Skin of body (tissue), 2 donors: ENCODE results near the gene AKAP13. TPM values are rescaled to one million over a fixed set of nuclear protein-coding genes. Genes with fewer than 3 reads are reported as not detected.

Experiments
- DNase-seq: peaks from one replicate; lab custom pipeline; 2025; lab: John Stamatoyannopoulos, UW
- total RNA-seq: library from RNA; depleted of rRNA; stranded (reverse); fragments of >200 nt; gene quantifications from one replicate; pipeline ENCODE4 v1.2.3, GENCODE V29; 2014

Gene AKAP13
- total RNA-seq, 1 donor from 2014 or later = 160 TPM

DNA sequence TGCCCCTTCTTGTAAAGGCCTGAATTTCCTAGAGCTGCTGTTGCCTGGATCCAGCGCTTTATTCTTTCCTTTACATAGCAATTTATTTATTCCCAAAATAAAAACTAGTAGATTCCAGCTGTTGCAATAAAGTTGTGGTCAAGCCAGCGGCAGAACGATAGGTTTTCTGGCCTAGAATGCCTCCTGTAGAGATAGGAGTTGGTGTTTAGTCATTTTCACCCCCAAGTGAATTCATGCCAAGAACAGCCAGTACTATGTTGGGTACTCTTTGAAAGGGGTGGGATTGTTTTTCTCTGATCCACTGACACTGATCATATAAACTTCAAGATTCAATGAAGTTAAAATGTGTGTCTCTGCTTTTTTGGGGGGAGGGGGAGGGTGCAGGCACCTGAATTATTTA lies 344.6 kb downstream of the AKAP13 start:
- no peak for DNase-seq

DNA sequence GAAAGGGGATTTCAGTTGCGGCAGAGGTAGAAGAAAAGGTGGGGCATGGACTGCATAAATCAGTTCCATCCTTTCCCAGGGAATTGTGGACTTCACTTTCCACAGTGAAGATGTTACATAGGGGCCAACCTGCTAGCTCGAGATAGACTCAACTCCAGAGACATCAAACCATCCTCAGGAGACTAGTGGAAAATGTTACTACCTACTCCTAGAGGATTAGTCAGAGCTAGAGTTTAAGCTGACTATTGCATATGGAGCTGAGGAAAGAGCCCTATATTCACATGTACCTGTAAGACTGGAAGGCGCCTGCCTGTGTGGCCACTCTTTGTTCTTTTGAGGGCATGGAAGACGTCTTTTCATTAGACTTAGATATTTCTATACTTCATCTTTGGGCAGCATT lies 345.2 kb downstream of the AKAP13 start:
- DNase-seq = no peak

DNA sequence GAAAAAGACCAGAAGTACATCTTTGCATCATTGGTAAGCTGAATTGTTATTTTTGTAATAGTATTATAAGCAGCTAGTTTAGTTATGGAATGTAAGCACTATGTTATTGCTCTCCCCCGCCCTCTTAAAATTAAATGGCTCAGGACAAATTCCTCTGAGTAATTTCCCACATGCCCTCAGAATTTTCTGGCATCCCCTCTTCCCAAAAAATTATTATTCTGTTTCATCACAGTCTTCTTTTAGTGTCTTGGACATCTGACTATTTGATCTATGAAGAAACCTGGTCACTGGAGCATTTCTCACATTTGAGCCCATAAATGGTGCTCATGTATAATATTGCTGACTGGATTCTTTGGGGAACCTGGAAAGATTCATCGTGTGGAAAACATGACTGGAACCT lies 346.1 kb downstream of the AKAP13 start:
- DNase-seq = no peak

DNA sequence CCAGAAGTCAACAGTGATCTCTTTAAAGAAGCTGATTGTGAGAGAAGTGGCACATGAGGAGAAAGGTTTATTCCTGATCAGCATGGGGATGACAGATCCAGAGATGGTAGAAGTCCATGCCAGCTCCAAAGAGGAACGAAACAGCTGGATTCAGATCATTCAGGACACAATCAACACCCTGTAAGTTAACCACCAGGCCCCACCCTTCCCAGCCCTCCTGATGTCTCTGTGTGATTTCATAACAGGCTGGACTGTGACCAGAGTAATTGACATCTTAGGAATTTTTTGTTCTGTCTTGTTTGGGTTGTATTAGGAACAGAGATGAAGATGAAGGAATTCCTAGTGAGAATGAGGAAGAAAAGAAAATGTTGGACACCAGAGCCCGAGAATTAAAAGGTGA lies 346.7 kb downstream of the AKAP13 start:
- no peak for DNase-seq

DNA sequence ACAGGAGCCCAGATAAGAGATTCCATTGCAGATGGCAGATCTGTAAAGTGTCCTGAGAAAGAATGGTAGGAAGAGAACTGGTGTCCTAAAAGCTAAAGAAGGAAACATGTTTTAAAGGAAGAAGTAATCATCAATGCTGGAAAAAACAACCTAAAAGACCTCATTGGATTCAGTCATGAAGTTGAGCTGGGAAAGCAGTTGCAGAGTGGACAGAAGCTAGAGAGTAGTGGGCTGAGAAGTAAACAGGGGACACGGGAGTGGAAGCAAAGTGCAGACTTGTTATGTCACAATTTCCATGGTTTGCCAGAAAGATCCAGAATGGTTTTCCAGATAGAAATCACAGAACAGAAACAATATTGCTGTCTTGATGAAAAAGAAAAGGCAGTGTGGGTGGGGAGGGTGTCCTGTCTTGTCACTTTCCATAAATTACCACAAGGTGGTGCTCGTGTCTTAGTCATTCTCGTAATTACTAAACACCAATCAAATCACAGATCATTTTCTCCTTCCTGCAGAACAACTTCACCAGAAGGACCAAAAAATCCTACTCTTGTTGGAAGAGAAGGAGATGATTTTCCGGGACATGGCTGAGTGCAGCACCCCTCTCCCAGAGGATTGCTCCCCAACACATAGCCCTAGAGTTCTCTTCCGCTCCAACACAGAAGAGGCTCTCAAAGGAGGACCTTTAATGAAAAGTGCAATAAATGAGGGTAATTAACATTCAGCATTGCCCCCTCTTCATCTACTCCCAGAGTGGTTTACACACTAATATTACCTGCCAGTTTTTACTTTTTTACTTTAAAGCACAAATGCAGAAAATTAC lies 349.8 kb downstream of the AKAP13 start:
- DNase-seq = peak; percentile 74

DNA sequence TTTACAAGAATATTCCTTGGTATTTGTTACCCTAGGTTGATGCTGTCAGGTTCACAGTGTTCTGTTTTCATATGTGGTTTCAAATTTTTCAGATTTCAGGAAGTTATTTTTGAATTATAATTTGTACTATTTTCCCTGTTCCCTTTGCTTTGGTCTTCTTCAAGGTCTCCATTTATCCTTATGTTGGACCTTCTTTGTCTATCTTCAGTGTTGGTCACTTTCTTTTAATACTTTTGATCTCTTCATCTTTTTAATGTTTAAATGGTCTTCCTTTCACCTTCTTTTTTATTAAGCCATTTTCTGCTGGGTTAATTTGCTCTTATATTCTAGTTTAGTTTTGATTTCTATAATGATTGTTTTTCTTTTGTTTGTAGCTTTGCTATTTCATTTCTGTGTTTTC lies 353.0 kb downstream of the AKAP13 start:
- DNase-seq = no peak

DNA sequence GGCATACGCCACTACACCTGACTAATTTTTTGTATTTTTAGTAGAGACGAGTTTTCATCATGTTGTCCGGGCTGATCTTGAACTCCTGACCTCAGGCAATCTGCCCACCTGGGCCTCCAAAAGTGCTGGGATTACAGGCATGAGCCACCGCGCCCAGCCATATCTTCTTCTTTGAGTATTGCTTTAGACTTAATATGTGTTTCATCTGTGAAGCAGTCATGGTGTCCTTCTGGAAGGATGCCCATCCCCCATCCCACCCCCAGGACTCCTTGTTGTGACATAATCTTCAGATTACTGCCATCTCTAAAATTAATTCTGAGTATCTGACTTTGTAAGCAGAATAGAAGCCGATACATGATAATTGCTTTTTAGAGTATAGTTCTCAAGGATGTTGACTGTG lies 356.7 kb downstream of the AKAP13 start:
- DNase-seq = no peak

DNA sequence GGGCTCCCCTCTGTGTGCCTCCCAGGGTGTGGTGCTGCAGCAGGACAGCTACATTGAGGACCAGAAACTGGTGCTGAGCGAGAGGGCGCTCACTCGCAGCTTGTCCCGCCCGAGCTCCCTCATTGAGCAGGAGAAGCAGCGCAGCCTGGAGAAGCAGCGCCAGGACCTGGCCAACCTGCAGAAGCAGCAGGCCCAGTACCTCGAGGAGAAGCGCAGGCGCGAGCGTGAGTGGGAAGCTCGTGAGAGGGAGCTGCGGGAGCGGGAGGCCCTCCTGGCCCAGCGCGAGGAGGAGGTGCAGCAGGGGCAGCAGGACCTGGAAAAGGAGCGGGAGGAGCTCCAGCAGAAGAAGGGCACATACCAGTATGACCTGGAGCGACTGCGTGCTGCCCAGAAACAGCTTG lies 360.6 kb downstream of the AKAP13 start:
- DNase-seq = no peak

DNA sequence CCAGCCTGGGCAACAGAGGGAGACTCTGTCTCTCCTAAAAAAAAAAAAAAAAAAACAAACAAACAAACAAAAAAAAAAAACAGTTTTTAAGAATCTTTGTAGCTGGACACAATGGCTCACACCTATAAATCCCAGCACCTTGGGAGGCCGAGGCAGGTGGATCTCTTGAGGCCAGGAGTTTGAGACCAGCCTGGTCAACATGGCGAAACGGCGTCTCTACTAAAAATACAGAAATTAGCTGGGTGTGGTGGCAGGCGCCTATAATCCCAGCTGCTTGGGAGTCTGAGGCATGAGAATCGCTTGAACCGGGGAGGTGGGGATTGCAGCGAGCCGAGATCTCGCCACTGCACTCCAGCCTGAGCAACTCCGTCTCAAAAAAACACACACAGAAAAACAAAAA lies 361.3 kb downstream of the AKAP13 start:
- DNase-seq = no peak

DNA sequence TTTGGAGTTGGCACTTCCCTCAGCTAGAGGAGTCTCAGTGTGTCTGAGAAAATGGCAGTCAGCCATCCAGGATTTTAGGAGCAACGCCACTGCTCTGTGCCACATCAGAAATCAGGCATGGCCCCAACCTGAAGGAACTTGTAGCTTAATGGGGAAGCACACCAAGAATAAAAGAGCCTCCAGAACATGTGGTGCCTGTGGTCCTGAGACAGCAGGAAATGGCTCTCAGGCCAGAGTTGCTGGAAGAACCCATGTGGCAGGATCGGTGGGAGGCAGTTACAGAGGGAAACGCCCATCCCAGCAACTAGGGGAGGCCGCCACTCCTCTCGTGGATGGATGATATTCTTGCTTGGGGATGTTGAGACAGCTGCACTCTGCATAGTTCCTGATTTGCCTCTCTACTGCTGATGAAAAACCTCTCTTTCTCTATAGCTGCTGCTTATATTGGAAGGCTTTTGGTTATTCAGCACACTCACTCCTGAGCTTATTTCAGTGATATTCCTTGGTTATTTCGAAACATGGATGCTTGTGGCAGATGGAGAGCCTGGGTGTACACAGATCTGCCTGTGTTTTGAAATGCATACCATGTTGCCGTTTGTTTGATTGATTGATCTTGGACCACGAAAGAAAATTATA lies 361.9 kb downstream of the AKAP13 start:
- DNase-seq = no peak

DNA sequence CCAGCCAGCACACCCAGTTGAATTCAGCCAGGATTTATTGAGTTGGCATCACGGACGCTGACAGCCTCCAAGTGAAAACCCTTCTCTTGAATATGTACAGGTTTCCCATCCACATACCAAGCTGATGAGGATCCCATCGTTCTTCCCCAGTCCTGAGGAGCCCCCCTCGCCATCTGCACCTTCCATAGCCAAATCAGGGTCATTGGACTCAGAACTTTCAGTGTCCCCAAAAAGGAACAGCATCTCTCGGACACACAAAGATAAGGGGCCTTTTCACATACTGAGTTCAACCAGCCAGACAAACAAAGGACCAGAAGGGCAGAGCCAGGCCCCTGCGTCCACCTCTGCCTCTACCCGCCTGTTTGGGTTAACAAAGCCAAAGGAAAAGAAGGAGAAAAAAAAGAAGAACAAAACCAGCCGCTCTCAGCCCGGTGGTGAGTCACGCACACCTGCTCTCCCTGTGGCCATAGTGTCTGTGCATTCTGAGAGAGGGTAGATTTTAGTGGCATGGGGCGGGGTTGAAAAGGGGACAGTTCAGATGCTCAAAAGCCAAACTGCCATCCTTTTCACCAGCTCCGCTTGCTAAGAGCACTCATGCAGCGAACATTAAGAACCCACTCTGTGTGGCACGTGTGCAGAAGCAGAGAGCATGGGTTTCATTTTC lies 363.1 kb downstream of the AKAP13 start:
- DNase-seq = no peak

DNA sequence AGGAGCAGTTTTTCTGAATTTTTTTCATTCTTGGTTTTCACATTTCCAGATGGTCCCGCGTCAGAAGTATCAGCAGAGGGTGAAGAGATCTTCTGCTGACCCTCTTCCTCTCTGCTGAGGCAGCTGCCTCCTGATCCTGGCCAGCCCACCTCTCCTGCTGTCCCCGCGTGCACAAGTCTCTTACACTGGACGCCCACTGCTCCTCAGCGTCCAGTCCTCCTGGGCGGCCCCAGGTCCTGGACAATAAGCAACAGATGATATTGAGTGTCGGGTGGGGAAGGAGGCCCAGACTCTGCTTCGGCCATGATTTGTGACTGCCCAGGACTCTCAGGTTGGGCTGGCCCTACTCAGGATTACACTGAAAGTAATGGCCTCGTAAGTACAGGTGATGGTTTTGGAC lies 364.2 kb downstream of the AKAP13 start:
- DNase-seq = no peak

DNA sequence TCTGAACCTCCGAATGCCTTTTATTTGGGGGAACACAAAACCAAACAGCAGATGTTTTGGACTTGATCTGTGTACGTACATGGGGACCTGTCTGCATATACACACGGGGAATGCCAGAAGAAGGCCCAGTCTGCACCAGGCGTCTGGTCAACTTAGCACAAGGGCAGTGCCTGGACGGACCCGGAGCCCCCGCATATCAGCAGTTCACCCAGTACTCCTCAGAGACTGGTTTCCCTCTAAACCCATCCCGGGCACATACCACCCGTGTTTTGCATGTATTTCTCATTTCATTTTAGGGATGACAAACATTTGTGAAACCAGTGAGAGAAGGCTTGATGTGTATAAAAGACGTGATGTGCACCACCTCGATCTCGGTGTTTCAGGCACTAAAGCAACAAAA lies 364.6 kb downstream of the AKAP13 start:
- DNase-seq = no peak

DNA sequence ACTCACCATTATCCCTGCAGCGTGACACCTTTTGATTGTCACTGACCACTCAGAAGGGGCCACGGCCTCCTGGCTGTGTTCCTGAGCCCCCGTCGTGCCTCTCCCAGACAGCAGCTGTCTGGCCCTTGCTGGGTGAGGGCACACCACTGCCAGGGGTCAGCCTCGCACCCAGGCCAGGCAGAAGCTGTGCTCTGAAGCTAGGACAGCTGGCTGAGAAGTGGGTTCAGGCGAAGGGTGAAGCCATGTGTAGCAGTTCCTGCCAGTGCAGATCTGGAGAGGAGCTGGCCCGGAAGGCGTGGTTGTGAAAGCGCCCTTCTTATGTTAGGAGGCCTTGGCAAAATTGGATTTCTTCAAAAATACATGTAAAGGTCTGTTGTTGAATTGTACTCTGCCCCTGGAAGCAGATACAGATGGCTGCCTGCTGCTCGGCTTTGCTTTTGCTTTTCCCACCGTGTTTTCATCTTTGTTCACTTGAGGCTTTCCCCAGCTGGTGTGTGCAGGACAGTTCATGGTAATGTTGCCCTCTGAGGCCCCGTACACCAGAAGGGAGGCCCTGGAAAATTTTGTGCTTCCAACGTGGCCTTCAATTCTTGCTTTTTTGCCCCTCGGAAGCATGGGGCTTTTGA lies 365.2 kb downstream of the AKAP13 start:
- no peak for DNase-seq

DNA sequence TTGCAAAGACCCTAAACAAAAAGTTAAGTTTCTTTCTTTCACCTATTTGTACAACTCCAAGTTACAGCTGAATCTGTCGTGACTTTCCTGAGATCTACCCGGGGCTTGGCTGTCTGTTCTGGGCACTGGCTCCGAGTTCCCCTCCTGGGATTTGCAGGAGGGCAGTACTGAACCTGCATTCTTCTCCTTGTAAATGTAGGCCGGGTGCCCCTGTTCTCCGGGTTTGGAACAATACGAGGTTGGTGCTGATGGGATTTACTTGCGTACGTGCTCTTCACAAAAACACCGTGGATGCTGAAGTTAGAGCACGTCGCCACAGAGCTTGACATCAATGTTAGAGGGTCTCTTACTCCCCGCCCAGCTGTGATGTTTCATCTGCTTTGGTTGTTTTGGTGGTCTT lies 366.2 kb downstream of the AKAP13 start:
- no peak for DNase-seq

DNA sequence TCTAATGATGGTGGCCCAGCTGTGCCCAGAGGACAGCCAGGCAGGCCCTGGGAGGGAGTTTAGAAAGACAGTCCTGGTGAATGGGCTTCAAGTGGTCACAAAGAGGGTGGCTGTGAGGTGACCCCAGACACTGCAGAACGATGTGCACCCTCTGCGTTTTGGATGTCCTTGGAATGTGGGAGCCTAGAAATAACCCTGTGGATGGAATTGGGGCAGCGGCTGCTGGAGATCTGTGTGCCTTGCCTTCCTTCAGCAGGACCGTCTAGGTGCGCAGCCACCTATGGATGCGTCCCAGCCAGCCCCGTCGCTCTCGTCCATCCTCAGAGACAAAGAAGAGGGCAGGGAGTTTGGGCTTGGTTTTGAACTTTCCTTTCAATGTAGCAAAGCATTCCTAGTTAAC lies 367.8 kb downstream of the AKAP13 start:
- DNase-seq = no peak

DNA sequence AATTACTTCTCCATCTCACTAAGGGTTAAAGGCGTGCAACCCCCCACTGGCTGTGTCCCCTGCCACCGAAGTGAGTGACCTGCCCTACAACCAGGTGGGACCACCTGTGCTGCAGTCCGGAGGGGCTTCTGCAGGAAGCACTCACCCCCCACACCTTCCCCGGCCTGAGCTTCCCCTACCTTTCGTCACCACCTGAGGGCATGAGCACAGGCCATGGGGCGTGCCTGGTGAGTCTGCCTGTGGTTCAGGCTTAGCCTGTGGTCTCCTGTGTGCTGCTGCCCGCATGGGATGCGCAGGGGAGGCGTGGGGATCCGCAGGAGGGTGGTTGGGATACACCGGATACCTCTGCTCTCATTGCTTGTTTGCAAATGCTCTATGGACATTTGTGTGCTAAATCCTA lies 368.3 kb downstream of the AKAP13 start:
- DNase-seq = no peak

DNA sequence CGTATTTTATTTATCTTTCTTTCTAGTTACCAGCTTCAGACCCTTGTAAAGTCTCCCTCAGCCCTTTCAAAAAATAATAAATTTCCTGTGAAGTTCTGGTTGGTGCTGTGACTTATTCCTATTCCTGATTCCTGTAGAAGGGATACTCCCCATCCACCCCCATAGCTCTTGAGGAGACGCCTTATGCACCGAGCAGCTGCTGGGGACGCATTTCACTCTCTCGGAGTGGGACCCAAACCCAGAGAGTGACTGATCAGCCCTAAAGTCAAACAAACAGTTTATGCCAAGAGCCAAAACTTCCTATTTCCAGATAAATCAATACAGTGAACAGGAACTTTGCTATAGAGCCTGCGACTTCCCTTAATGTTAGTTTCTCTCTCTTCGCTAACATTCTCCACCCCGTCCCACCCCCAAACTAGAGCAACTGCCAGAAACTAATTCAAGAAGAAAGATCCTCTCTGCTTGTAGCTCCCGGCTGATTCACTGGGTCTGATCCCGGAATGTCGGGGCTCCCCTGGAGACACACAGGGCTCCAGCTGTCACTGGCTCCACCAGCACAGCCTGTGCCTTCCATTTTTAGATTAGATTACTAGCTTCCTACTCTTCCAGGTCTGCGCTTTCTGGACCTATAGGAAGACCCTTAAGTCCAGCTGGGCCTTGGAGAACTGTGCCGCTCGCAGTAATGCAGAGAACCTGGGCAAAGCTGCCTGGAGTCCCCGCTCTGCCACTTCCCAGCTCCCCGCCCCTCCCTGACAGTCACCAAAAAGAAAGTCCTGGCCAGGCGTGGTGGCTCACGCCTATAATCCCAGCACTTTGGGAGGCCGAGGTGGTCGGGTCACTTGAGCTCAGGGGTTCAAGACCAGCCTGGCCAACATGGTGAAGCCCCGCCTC lies 369.1 kb downstream of the AKAP13 start:
- peak; percentile 74 for DNase-seq

DNA sequence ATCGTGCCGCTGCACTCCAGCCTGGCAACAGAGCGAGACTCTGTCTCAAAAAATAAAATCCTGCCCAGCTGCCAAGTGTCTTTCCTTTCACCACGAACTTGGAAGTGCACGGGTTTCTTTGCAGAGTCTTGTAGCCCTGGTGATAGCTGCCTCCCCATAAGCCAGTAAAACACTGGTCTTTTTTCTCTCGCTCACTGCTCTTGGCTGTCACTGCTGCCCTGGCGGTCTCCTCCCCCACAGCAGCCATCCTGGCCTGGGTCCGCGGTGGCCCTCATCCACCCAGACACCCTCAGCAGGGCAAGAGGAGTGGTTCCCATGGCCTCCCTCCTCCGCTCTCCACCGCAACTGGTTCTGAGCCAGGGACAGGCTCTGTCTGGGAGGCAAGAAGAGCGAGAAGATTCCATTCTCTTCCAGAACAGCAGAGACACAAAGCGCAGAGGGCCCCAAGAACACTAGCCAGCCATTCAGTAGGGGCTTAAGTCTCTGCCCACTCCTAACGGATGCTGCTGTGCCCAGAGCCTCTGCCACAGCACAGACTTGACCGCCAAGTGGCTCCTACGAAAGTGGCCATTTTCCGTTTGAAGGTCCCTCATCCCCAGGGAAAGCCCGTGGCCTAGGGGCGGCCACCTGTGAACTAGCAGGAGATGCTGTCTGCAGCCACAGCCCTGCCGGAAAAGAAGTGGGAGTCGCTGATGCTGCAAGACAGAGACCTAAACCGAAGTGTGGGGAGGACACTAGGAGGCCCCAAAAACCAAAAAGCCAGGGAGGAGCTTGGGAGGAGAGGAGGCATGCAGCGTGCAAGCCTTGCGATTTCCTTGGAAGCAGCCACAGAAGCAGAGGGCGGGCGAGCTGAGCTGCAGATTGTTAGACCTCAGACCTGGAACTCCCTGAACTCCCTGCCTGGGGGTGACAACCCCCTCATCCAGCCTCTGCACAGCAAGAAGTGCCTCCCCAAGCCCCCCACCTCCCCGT lies 370.2 kb downstream of the AKAP13 start:
- peak; percentile 55 for DNase-seq
